H9 (cell line): ENCODE measurements around the gene NUAK2. TPM values are rescaled to one million over a fixed set of nuclear protein-coding genes. Genes with fewer than 3 reads are reported as not detected.
A peak's percentile ranks its signal among the peaks of the same experiment; 100 is the strongest.

ENCODE experiments used
- DNase-seq: peaks from one replicate; pipeline ENCODE4 v3.0.0-alpha.2; 2017
- H2AFZ ChIP-seq: one replicate; pipeline ENCODE4 v1.6.1; 2013; ENCODE audit warnings: mild to moderate bottlenecking, low read length, control low read depth, moderate library complexity
- H2AK5ac ChIP-seq: 2 replicates; pipeline ENCODE4 v1.6.1; 2013; ENCODE audit warnings: low read length, control low read depth, mixed read lengths; ENCODE audit not compliant: insufficient read length
- H2BK120ac ChIP-seq: one replicate; pipeline ENCODE4 v1.6.1; 2013; ENCODE audit warnings: low read depth, mild to moderate bottlenecking, low read length, control low read depth, inconsistent platforms; ENCODE audit not compliant: poor library complexity, severe bottlenecking
- H2BK12ac ChIP-seq: 2 replicates; pipeline ENCODE4 v1.6.1; 2013; ENCODE audit warnings: low read length, control low read depth, mixed read lengths, low read depth; ENCODE audit not compliant: insufficient read length
- H2BK15ac ChIP-seq: 2 replicates; pipeline ENCODE4 v1.6.1; 2013; ENCODE audit warnings: low read depth, low read length, control low read depth
- H2BK20ac ChIP-seq: one replicate; pipeline ENCODE4 v1.6.1; 2013; ENCODE audit warnings: low read depth, mild to moderate bottlenecking, low read length, control low read depth, inconsistent platforms; ENCODE audit not compliant: poor library complexity, severe bottlenecking
- H2BK5ac ChIP-seq: 2 replicates; pipeline ENCODE4 v1.6.1; 2013; ENCODE audit warnings: low read length, control low read depth, mixed read lengths; ENCODE audit not compliant: insufficient read length
- H3K14ac ChIP-seq: 2 replicates; pipeline ENCODE4 v1.6.1; 2013; ENCODE audit warnings: low read length, control low read depth; ENCODE audit not compliant: insufficient read depth
- H3K18ac ChIP-seq: 2 replicates; pipeline ENCODE4 v1.6.1; 2013; ENCODE audit warnings: low read depth, mild to moderate bottlenecking, mixed read lengths, low read length, control low read depth; ENCODE audit not compliant: insufficient read length
- H3K23ac ChIP-seq: 2 replicates; pipeline ENCODE4 v1.6.1; 2013; ENCODE audit warnings: low read length, control low read depth, mixed read lengths, low read depth; ENCODE audit not compliant: insufficient read length
- H3K23me2 ChIP-seq: 2 replicates; pipeline ENCODE4 v1.6.1; 2013; ENCODE audit warnings: low read depth, mild to moderate bottlenecking, mixed read lengths, low read length, control low read depth; ENCODE audit not compliant: insufficient read length, poor library complexity, severe bottlenecking
- H3K27ac ChIP-seq: 2 replicates; pipeline ENCODE4 v1.5.1; 2013; ENCODE audit warnings: low read length, control low read depth, mixed read lengths, low read depth; ENCODE audit not compliant: insufficient read length
- H3K27me3 ChIP-seq: 2 replicates; pipeline ENCODE4 v1.6.1; 2013; ENCODE audit warnings: low read length, control low read depth, inconsistent platforms; ENCODE audit not compliant: insufficient read depth
- H3K4ac ChIP-seq: 2 replicates; pipeline ENCODE4 v1.6.1; 2013; ENCODE audit warnings: low read depth, mild to moderate bottlenecking, control low read depth, inconsistent platforms, low read length, moderate library complexity
- H3K4me1 ChIP-seq: 2 replicates; pipeline ENCODE4 v1.6.1; 2013; ENCODE audit warnings: low read length, control low read depth, inconsistent platforms; ENCODE audit not compliant: insufficient read depth
- H3K4me2 ChIP-seq: 2 replicates; pipeline ENCODE4 v1.6.1; 2013; ENCODE audit warnings: low read length, control low read depth, mixed read lengths; ENCODE audit not compliant: insufficient read length, insufficient read depth
- H3K56ac ChIP-seq: 2 replicates; pipeline ENCODE4 v1.6.1; 2013; ENCODE audit warnings: low read depth, mild to moderate bottlenecking, mixed read lengths, low read length, control low read depth; ENCODE audit not compliant: insufficient read length
- H3K79me1 ChIP-seq: 2 replicates; pipeline ENCODE4 v1.6.1; 2013; ENCODE audit warnings: low read depth, mild to moderate bottlenecking, moderate library complexity, low read length, control low read depth, inconsistent platforms; ENCODE audit not compliant: insufficient read depth, poor library complexity, severe bottlenecking
- H3K79me2 ChIP-seq: 2 replicates; pipeline ENCODE4 v1.6.1; 2013; ENCODE audit warnings: low read length, control low read depth, inconsistent platforms; ENCODE audit not compliant: insufficient read depth
- H3K9ac ChIP-seq: 2 replicates; pipeline ENCODE4 v1.6.1; 2013; ENCODE audit warnings: low read length, control low read depth, mixed read lengths; ENCODE audit not compliant: insufficient read length; ENCODE audit errors: extremely low read depth
- H3K9me3 ChIP-seq: one replicate; pipeline ENCODE4 v1.6.1; 2013; ENCODE audit warnings: low read depth, low read length, inconsistent platforms; ENCODE audit not compliant: control insufficient read depth
- H3T11ph ChIP-seq: one replicate; pipeline ENCODE4 v1.6.1; 2013; ENCODE audit warnings: mild to moderate bottlenecking, low read length, control low read depth, inconsistent platforms
- H4K20me1 ChIP-seq: one replicate; pipeline ENCODE4 v1.6.1; 2013; ENCODE audit not compliant: control insufficient read depth, insufficient read length, insufficient read depth
- H4K5ac ChIP-seq: 2 replicates; pipeline ENCODE4 v1.6.1; 2013; ENCODE audit warnings: low read depth, mild to moderate bottlenecking, mixed read lengths, low read length, control low read depth; ENCODE audit not compliant: insufficient read length
- H4K8ac ChIP-seq: replicated peaks from 2 replicates; pipeline ENCODE4 v1.6.1; 2013; ENCODE audit warnings: low read length, control low read depth, mixed read lengths, low read depth; ENCODE audit not compliant: insufficient read length
- H4K91ac ChIP-seq: 2 replicates; pipeline ENCODE4 v1.6.1; 2013; ENCODE audit warnings: low read depth, mild to moderate bottlenecking, moderate library complexity, mixed read lengths, low read length, control low read depth; ENCODE audit not compliant: insufficient read length
- H3K27ac Mint-ChIP-seq, 3 experiments: 2 replicates in 2 of 3; 3 replicates in 1 of 3; pipeline ENCODE4 v1.8.0; 2020 to 2021; ENCODE audit warnings: mixed read lengths in 3 of 3, mild to moderate bottlenecking in 1 of 3, moderate library complexity in 1 of 3
- H3K27me3 Mint-ChIP-seq: 2 replicates; pipeline ENCODE4 v1.8.0; 2021; ENCODE audit warnings: low read depth, mild to moderate bottlenecking, moderate library complexity, mixed read lengths
- H3K36me3 Mint-ChIP-seq, 3 experiments: 2 replicates in 2 of 3; 3 replicates in 1 of 3; pipeline ENCODE4 v1.8.0; 2020 to 2021; ENCODE audit warnings: low read depth in 3 of 3, mixed read lengths in 3 of 3; ENCODE audit not compliant: insufficient read depth in 1 of 3
- H3K4me1 Mint-ChIP-seq, 2 experiments: 2 replicates each; pipeline ENCODE4 v1.8.0; 2020; ENCODE audit warnings: mixed read lengths in 2 of 2
- H3K4me3 Mint-ChIP-seq, 2 experiments: 2 replicates in 1 of 2; 3 replicates in 1 of 2; pipeline ENCODE4 v1.8.0; 2020 to 2021; ENCODE audit warnings: mild to moderate bottlenecking in 2 of 2, mixed read lengths in 2 of 2, moderate library complexity in 1 of 2
- H3K9me3 Mint-ChIP-seq, 2 experiments: 2 replicates in 1 of 2; 3 replicates in 1 of 2; pipeline ENCODE4 v1.8.0; 2020; ENCODE audit warnings: mild to moderate bottlenecking in 2 of 2, mixed read lengths in 2 of 2, moderate library complexity in 1 of 2
- CTCF ChIP-seq: fragments of 200-600 bp; sonication (generic); conservative IDR thresholded peaks from 3 replicates; pipeline ENCODE4 v1.8.0; 2021; ENCODE audit warnings: antibody characterized with exemption, mild to moderate bottlenecking
- WGBS: extraction: QIAGEN DNeasy Blood & Tissue Kit; methylation state at CpG from one replicate; pipeline ENCODE4 v1.1.7; 2013; ENCODE audit warnings: missing lambda C conversion rate, low lambda C conversion rate, mixed read lengths; ENCODE audit not compliant: insufficient read length; ENCODE audit errors: extremely low coverage; 5-methylcytosine and 5-hydroxymethylcytosine counted together
- total RNA-seq: library from RNA; stranded (reverse); gene quantifications from 2 replicates; pipeline ENCODE4 v1.2.1, GENCODE V29; 2021

The NUAK2 gene
- total RNA-seq, 1 experiment from 2014 or later = 15.4 TPM

- H3K27ac Mint-ChIP-seq = no peak overlapping the region
- no peak for TF ChIP-seq CTCF
Measured at GRCh38 chr1:205291596-205291995, 29.9 kb downstream of the NUAK2 start.

More at GRCh38 chr1:205291596-205291995, 29.9 kb downstream of the NUAK2 start:
- WGBS = no CpG with 5 or more reads among the region's 6 CpGs
- Histone ChIP-seq H4K91ac (no peak overlapping the region), H4K20me1 (no peaks in the 10 kb centered on the region), H3K18ac (no peak overlapping the region), H2BK15ac (no peak overlapping the region), H3K14ac (no peak overlapping the region), H2AK5ac (no peak overlapping the region), H3K9ac (no peak overlapping the region), H2BK20ac (no peak overlapping the region), H3K4ac (no peak overlapping the region), H4K8ac (no peak overlapping the region), H3K27ac (no peak overlapping the region), H3K79me1 (no peaks in the 10 kb centered on the region), H2AFZ (no peak overlapping the region), H3K4me1 (peaks cover 13% of the 10 kb centered on the region), H3T11ph (no peak overlapping the region), H2BK5ac (no peak overlapping the region), H3K79me2 (no peaks in the 10 kb centered on the region), H3K23ac (no peak overlapping the region), H2BK120ac (no peak overlapping the region), H2BK12ac (peak overlapping the region; percentile 16), H4K5ac (no peak overlapping the region), H3K56ac (no peak overlapping the region), H3K4me2 (no peak overlapping the region), H3K23me2 (no peaks in the 10 kb centered on the region), H3K27me3 (no peaks in the 10 kb centered on the region), H3K9me3 (no peaks in the 10 kb centered on the region)
- Mint-ChIP-seq H3K4me1 (peaks cover 52 to 59% of the 10 kb centered on the region in 2 experiments), H3K9me3 (no peaks in the 10 kb centered on the region), H3K27me3 (no peaks in the 10 kb centered on the region; the same call in 1 of the 2 replicates), H3K36me3 (no peaks in the 10 kb centered on the region; a peak in 1 of 7 replicates), H3K4me3 (no peak overlapping the region)
- no peak for DNase-seq
